A549 treated with RU486 at 1 μM for 4 hours (cell line): ENCODE results near the gene STK32A. TPM values are rescaled to one million over a fixed set of nuclear protein-coding genes. Genes with fewer than 3 reads are reported as not detected.

Experiments used
- total RNA-seq: library from RNA; stranded (reverse); fragments of 200-300 nt; extraction: Qiagen RNA extraction; gene quantifications from 5 replicates; pipeline ENCODE4 v1.2.3, GENCODE V29; 2022; ENCODE audit warnings: low read depth

Gene STK32A
- 0.18 to 0.39 TPM (median 0.34 TPM) in 5 replicates for total RNA-seq

GRCh38 chr5:147234825-147235635 lies at the start of gene STK32A:
STK32A (plus strand) TSS chr5:147235026; CDS start chr5:147239635, 4,609 bp downstream.

